Activated T-helper 1 cell treated with anti-CD3 and anti-CD28 coated beads, Interleukin-12 subunit alpha, Interleukin-12 subunit beta, Interleukin-2, Interleukin-4 antibody, amounts not matched to agents 30 ng/mL and 10 ng/mL and 1 ng/mL, durations not matched to agents 14 hours and 24 hours and 36 hours (primary cell): ENCODE measurements around the gene PNLIP. TPM values are rescaled to one million over a fixed set of nuclear protein-coding genes. Genes with fewer than 3 reads are reported as not detected.

Experiments
- DNase-seq: peaks from one replicate; pipeline ENCODE4 v3.0.0; 2021; ENCODE audit warnings: low spot score
- H3K27ac Mint-ChIP-seq: one replicate; pipeline ENCODE4 v1.8.0; 2021; ENCODE audit warnings: mild to moderate bottlenecking, mixed read lengths
- H3K27me3 Mint-ChIP-seq: one replicate; pipeline ENCODE4 v1.8.0; 2022; ENCODE audit warnings: mild to moderate bottlenecking, moderate library complexity, mixed read lengths; ENCODE audit not compliant: insufficient read depth
- H3K36me3 Mint-ChIP-seq: one replicate; pipeline ENCODE4 v1.8.0; 2021; ENCODE audit warnings: low read depth, mixed read lengths
- H3K4me1 Mint-ChIP-seq: one replicate; pipeline ENCODE4 v1.8.0; 2021; ENCODE audit warnings: low read depth, mixed read lengths
- H3K4me3 Mint-ChIP-seq: one replicate; pipeline ENCODE4 v1.8.0; 2021; ENCODE audit warnings: mild to moderate bottlenecking, moderate library complexity, mixed read lengths
- H3K9me3 Mint-ChIP-seq: one replicate; pipeline ENCODE4 v1.8.0; 2021; ENCODE audit warnings: mixed read lengths
- intact Hi-C: fragments of 100-400 bp; cut with micrococcal nuclease; formaldehyde crosslinking; loops from one replicate; pipeline ENCODE4 v1.15.1; 2024
- total RNA-seq: library from RNA; stranded (reverse); gene quantifications from 2 replicates; pipeline ENCODE4 v1.2.3, GENCODE V29; 2022

The PNLIP gene
- total RNA-seq, 1 donor from 2014 or later, result not detected

GRCh38 chr10:116545122-116545521 is 609 bp upstream of the PNLIP start:
- H3K4me3 Mint-ChIP-seq, result no peak overlapping the region
- no peak for DNase-seq
- intact Hi-C loops, result no loop called here
- H3K9me3 Mint-ChIP-seq, result no peaks in the 10 kb centered on the region
- H3K27ac Mint-ChIP-seq, result no peak overlapping the region
- H3K36me3 Mint-ChIP-seq, result no peaks in the 10 kb centered on the region
- H3K4me1 Mint-ChIP-seq, result no peaks in the 10 kb centered on the region
- H3K27me3 Mint-ChIP-seq, result no peaks in the 10 kb centered on the region

DNA sequence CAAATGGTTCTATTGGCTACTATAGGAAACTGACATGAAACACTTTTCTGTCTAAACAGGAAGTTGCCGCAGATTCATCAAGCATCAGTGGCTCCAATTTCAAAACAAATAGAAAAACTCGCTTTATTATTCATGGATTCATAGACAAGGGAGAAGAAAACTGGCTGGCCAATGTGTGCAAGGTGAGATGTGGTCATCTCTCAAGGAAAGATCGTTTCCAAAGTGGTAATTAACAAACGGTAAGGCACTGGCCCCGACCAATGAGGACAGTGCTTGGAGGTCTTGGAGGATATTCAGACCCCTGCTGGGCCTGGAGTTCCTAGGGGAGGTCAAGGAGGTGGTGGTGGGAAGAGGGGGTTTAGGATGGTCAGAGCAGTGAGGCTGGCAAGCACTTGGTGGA is 2.6 kb downstream of the PNLIP start:
- Mint-ChIP-seq H3K4me1 (no peaks in the 10 kb centered on the region), H3K27me3 (no peaks in the 10 kb centered on the region), H3K36me3 (no peaks in the 10 kb centered on the region), H3K9me3 (no peaks in the 10 kb centered on the region), H3K27ac (no peak overlapping the region), H3K4me3 (no peak overlapping the region)
- no peak for DNase-seq
- intact Hi-C loops, result no loop called here

DNA sequence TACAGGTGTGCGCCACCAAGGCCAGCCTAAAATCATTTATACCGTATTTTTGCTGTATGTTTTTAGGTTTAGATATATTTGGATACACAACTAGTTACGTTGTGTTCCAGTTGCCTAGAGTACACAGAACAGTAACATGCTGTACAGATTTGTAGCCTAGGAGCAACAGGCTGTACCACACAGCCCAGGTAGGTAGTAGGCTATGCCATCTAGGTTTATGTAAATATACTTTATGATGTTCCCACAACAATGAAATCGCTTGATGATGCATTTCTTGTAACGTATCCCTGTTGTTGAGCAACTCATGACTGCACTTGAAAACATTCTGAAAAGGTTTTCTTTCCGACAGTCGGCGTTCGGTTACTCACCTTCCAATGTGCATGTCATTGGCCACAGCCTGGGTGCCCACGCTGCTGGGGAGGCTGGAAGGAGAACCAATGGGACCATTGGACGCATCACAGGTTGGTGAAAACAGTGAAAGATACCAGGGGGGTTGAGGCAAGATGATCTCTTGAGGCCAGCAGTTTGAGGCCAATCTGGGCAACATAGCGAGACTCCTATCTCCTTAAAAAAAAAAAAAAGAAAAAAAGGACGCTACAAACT is 7.7 kb downstream of the PNLIP start:
- intact Hi-C loops, result no loop called here
- no peaks in the 10 kb centered on the region for H3K36me3 Mint-ChIP-seq
- H3K4me3 Mint-ChIP-seq, result no peak overlapping the region
- H3K27ac Mint-ChIP-seq, result no peak overlapping the region
- no peaks in the 10 kb centered on the region for H3K9me3 Mint-ChIP-seq
- no peak for DNase-seq
- no peaks in the 10 kb centered on the region for H3K4me1 Mint-ChIP-seq
- H3K27me3 Mint-ChIP-seq, result no peaks in the 10 kb centered on the region

- Mint-ChIP-seq H3K4me3 (no peak overlapping the region), H3K9me3 (no peaks in the 10 kb centered on the region), H3K4me1 (no peaks in the 10 kb centered on the region), H3K27ac (no peak overlapping the region), H3K27me3 (no peaks in the 10 kb centered on the region), H3K36me3 (no peaks in the 10 kb centered on the region)
- intact Hi-C loops, result no loop called here
- DNase-seq, result no peak
Observed at GRCh38 chr10:116554628-116555027, 8.9 kb downstream of the PNLIP start.

- no peak for DNase-seq
- Mint-ChIP-seq H3K36me3 (no peaks in the 10 kb centered on the region), H3K4me3 (no peak overlapping the region), H3K27ac (no peak overlapping the region), H3K4me1 (no peaks in the 10 kb centered on the region), H3K9me3 (no peaks in the 10 kb centered on the region), H3K27me3 (no peaks in the 10 kb centered on the region)
- intact Hi-C loops, result no loop called here
Observed at GRCh38 chr10:116555880-116556279, 10.1 kb downstream of the PNLIP start.

- H3K27me3 Mint-ChIP-seq, result no peaks in the 10 kb centered on the region
- DNase-seq, result no peak
- H3K4me1 Mint-ChIP-seq, result no peaks in the 10 kb centered on the region
- H3K9me3 Mint-ChIP-seq, result no peaks in the 10 kb centered on the region
- intact Hi-C loops, result no loop called here
- no peak overlapping the region for H3K27ac Mint-ChIP-seq
- H3K4me3 Mint-ChIP-seq, result no peak overlapping the region
- no peaks in the 10 kb centered on the region for H3K36me3 Mint-ChIP-seq
Observed at GRCh38 chr10:116557305-116557880, 11.7 kb downstream of the PNLIP start.

GRCh38 chr10:116565534-116565933 is 19.8 kb downstream of the PNLIP start:
- intact Hi-C loops, result no loop called here
- H3K4me1 Mint-ChIP-seq, result no peaks in the 10 kb centered on the region
- no peak overlapping the region for H3K4me3 Mint-ChIP-seq

DNA sequence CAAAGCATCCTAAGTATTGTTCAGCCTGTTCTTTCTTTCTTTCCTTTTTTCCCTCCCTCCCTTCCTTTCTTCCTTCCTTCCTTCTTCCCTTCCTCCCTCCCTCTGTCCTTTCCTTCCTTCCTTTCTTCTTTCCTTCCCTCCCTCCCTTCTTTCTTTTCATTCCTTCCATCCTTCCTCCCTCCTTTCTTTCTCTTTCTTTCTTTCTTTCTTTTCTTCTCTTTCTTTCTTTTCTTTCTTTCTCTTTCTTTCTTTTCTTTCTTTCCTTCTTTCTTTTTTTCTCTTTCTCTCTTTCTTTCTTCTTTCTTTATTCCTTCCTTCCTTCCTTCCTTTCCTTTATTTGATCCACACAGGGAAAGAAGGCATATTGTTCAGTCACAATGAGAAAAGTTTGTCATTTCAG is 21.2 kb downstream of the PNLIP start:
- Mint-ChIP-seq H3K27ac (no peak overlapping the region), H3K9me3 (no peaks in the 10 kb centered on the region), H3K27me3 (peaks cover 2% of the 10 kb centered on the region), H3K4me1 (no peaks in the 10 kb centered on the region), H3K4me3 (no peak overlapping the region), H3K36me3 (no peaks in the 10 kb centered on the region)
- intact Hi-C loops, result no loop called here
- no peak for DNase-seq

More at GRCh38 chr10:116565534-116565933, 19.8 kb downstream of the PNLIP start:
- peaks cover 2% of the 10 kb centered on the region for H3K27me3 Mint-ChIP-seq
- no peak overlapping the region for H3K27ac Mint-ChIP-seq
- no peak for DNase-seq
- no peaks in the 10 kb centered on the region for H3K9me3 Mint-ChIP-seq
- no peaks in the 10 kb centered on the region for H3K36me3 Mint-ChIP-seq

GRCh38 chr10:116567335-116567734 is 21.6 kb downstream of the PNLIP start:
- Mint-ChIP-seq H3K36me3 (no peaks in the 10 kb centered on the region), H3K4me1 (no peaks in the 10 kb centered on the region), H3K27me3 (peaks cover 2% of the 10 kb centered on the region), H3K4me3 (no peak overlapping the region), H3K27ac (no peak overlapping the region), H3K9me3 (no peaks in the 10 kb centered on the region)
- no peak for DNase-seq
- intact Hi-C loops, result no loop called here

- Mint-ChIP-seq H3K27me3 (no peaks in the 10 kb centered on the region), H3K27ac (no peak overlapping the region), H3K4me1 (no peaks in the 10 kb centered on the region), H3K4me3 (no peak overlapping the region), H3K36me3 (no peaks in the 10 kb centered on the region), H3K9me3 (no peaks in the 10 kb centered on the region)
- no peak for DNase-seq
- intact Hi-C loops, result no loop called here
Observed at GRCh38 chr10:116574797-116575196, 29.1 kb downstream of the PNLIP start.

- Mint-ChIP-seq H3K9me3 (no peaks in the 10 kb centered on the region), H3K4me1 (no peaks in the 10 kb centered on the region), H3K36me3 (no peaks in the 10 kb centered on the region), H3K27me3 (no peaks in the 10 kb centered on the region), H3K27ac (no peak overlapping the region), H3K4me3 (no peak overlapping the region)
- intact Hi-C loops, result no loop called here
- no peak for DNase-seq
Observed at GRCh38 chr10:116587878-116588591, 42.3 kb downstream of the PNLIP start.

GRCh38 chr10:116588995-116589394 is 43.3 kb downstream of the PNLIP start:
- no peak for DNase-seq
- no peak overlapping the region for H3K27ac Mint-ChIP-seq
- intact Hi-C loops, result no loop called here
- no peaks in the 10 kb centered on the region for H3K36me3 Mint-ChIP-seq
- no peak overlapping the region for H3K4me3 Mint-ChIP-seq
- H3K9me3 Mint-ChIP-seq, result no peaks in the 10 kb centered on the region
- no peaks in the 10 kb centered on the region for H3K4me1 Mint-ChIP-seq
- no peaks in the 10 kb centered on the region for H3K27me3 Mint-ChIP-seq

DNA sequence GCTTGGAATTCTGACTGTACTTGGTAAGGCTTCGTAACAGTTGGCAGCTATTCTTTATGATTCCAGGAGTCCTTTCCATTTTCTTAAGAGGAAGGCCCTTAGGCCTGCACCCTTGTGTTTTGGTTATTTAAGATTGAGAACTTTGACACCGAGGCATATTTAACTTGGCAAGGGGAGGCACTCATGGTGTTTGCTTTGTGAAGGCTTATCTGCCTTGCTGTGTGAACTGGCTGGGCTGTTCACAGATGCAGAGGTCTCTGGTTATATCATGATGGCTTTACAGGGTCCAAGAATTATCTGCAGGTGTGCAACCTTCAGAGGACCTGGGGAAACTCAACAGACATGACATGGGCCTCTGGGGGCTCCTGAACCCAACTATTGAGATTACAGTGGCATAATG is 44.2 kb downstream of the PNLIP start:
- no peaks in the 10 kb centered on the region for H3K9me3 Mint-ChIP-seq
- H3K27me3 Mint-ChIP-seq, result no peaks in the 10 kb centered on the region
- intact Hi-C loops, result no loop called here
- H3K4me3 Mint-ChIP-seq, result no peak overlapping the region
- DNase-seq, result no peak
- no peaks in the 10 kb centered on the region for H3K4me1 Mint-ChIP-seq
- no peaks in the 10 kb centered on the region for H3K36me3 Mint-ChIP-seq
- H3K27ac Mint-ChIP-seq, result no peak overlapping the region
